Osteocyte (in vitro differentiated cells): ENCODE results near the gene PMS1. TPM values are rescaled to one million over a fixed set of nuclear protein-coding genes. Genes with fewer than 3 reads are reported as not detected.
"Not testable (repeated sequence)": the region's sequence is repeated elsewhere in the genome, so short reads cannot be mapped to it uniquely, and the experiment has no call there.

ENCODE experiments used
- DNase-seq: peaks from one replicate; pipeline ENCODE4 v3.0.0; 2021; ENCODE audit warnings: mixed read lengths; ENCODE audit not compliant: unreplicated experiment; ENCODE audit errors: extremely low spot score
- H3K27ac Mint-ChIP-seq: one replicate; pipeline ENCODE4 v1.8.0; 2021; ENCODE audit warnings: mild to moderate bottlenecking, mixed read lengths; ENCODE audit not compliant: unreplicated experiment
- H3K27me3 Mint-ChIP-seq: one replicate; pipeline ENCODE4 v1.8.0; 2021; ENCODE audit warnings: mixed read lengths; ENCODE audit not compliant: unreplicated experiment
- H3K36me3 Mint-ChIP-seq: one replicate; pipeline ENCODE4 v1.8.0; 2021; ENCODE audit warnings: mixed read lengths; ENCODE audit not compliant: unreplicated experiment
- H3K4me1 Mint-ChIP-seq: one replicate; pipeline ENCODE4 v1.8.0; 2021; ENCODE audit warnings: mixed read lengths; ENCODE audit not compliant: unreplicated experiment
- H3K4me3 Mint-ChIP-seq: one replicate; pipeline ENCODE4 v1.8.0; 2021; ENCODE audit warnings: mild to moderate bottlenecking, moderate library complexity, mixed read lengths; ENCODE audit not compliant: unreplicated experiment
- H3K9me3 Mint-ChIP-seq: one replicate; pipeline ENCODE4 v1.8.0; 2021; ENCODE audit warnings: mixed read lengths; ENCODE audit not compliant: unreplicated experiment
- CTCF ChIP-seq: fragments of 200-600 bp; sonication (generic); IDR thresholded peaks from 2 replicates; pipeline ENCODE4 v1.5.0; 2021; ENCODE audit warnings: antibody characterized with exemption, mild to moderate bottlenecking, moderate library complexity
- long read RNA-seq: library from polyadenylated mRNA; unstranded; transcript quantifications from one replicate; pipeline ENCODE4 v2.0.0, GENCODE V29; 2021
- total RNA-seq: library from RNA; stranded (reverse); gene quantifications from 2 replicates; pipeline ENCODE4 v1.2.1, GENCODE V29; 2021

Gene PMS1
- total RNA-seq: 31.6 and 36.8 TPM in 2 replicates
- long read RNA-seq, transcript PMS1-213 (13 exons, 3,225 nt): major isoform, 9 of 126 reads
- long read RNA-seq, partial matches to known transcripts: 83 of 126 reads
- long read RNA-seq, other reads (novel, unspliced or antisense): 34 of 126 reads

- no peaks in the 10 kb centered on the region for H3K27me3 Mint-ChIP-seq
- no peak for TF ChIP-seq CTCF
- H3K9me3 Mint-ChIP-seq: no peaks in the 10 kb centered on the region
- H3K36me3 Mint-ChIP-seq: peaks cover 29% of the 10 kb centered on the region
- H3K27ac Mint-ChIP-seq: peak within 1 kb of the TSS; percentile 95
- H3K4me1 Mint-ChIP-seq: peaks cover 39% of the 10 kb centered on the region
- DNase-seq: peak; percentile 98
- H3K4me3 Mint-ChIP-seq: peak within 1 kb of the TSS; percentile 91
Measured at GRCh38 chr2:189783927-189784867, at the start of gene PMS1, which contains the start of gene ORMDL1. Gene PMS1 (plus strand): TSS chr2:189784450. CDS start chr2:189791810, 7,360 bp downstream. Gene ORMDL1 (minus strand): TSS chr2:189784339. CDS start chr2:189782595, 1,744 bp downstream.

GRCh38 chr2:189751080-189751658 lies 33.1 kb upstream of the PMS1 start:
- H3K9me3 Mint-ChIP-seq: no peaks in the 10 kb centered on the region
- no peak overlapping the region for H3K27ac Mint-ChIP-seq
- H3K4me1 Mint-ChIP-seq: no peaks in the 10 kb centered on the region
- H3K27me3 Mint-ChIP-seq: no peaks in the 10 kb centered on the region
- TF ChIP-seq CTCF: peak; percentile 64
- no peak overlapping the region for H3K4me3 Mint-ChIP-seq
- peaks cover 24% of the 10 kb centered on the region for H3K36me3 Mint-ChIP-seq
- DNase-seq: no peak

GRCh38 chr2:189756311-189756952 lies 27.8 kb upstream of the PMS1 start:
- Mint-ChIP-seq H3K36me3 (peaks cover 15% of the 10 kb centered on the region), H3K4me1 (peaks cover under 1% of the 10 kb centered on the region), H3K27ac (no peak overlapping the region), H3K4me3 (no peak overlapping the region), H3K9me3 (no peaks in the 10 kb centered on the region), H3K27me3 (no peaks in the 10 kb centered on the region)
- no peak for TF ChIP-seq CTCF
- DNase-seq: no peak

- H3K4me1 Mint-ChIP-seq: peaks cover 15% of the 10 kb centered on the region
- not testable (repeated sequence) for H3K4me3 Mint-ChIP-seq, H3K36me3 Mint-ChIP-seq, H3K27me3 Mint-ChIP-seq, H3K9me3 Mint-ChIP-seq, H3K27ac Mint-ChIP-seq, DNase-seq
Measured at GRCh38 chr2:189760154-189760553, 24.1 kb upstream of the PMS1 start.

- no peak for TF ChIP-seq CTCF
- Mint-ChIP-seq H3K4me1 (peaks cover 15% of the 10 kb centered on the region), H3K27me3 (no peaks in the 10 kb centered on the region), H3K9me3 (no peaks in the 10 kb centered on the region), H3K36me3 (peaks cover 6% of the 10 kb centered on the region), H3K27ac (peak overlapping the region; percentile 95), H3K4me3 (peak overlapping the region; percentile 94)
- no peak for DNase-seq
Measured at GRCh38 chr2:189762229-189762550, 22.1 kb upstream of the PMS1 start.
